Stimulated activated CD8-positive, alpha-beta memory T cell treated with anti-CD3 and anti-CD28 coated beads, Interleukin-7, amount 100 ng/mL, for 4 hours (primary cell): ENCODE measurements around the gene CAGE1.
"Not testable (repeated sequence)": the region's sequence is repeated elsewhere in the genome, so short reads cannot be mapped to it uniquely, and the experiment has no call there.

Source experiments
- DNase-seq, 2 donors: peaks; one replicate each; pipeline ENCODE4 v3.0.0-alpha.2; 2020; ENCODE audit warnings: low read depth in 2 of 2

The CAGE1 gene

GRCh38 chr6:7339007-7339732 lies 50.4 kb downstream of the CAGE1 start:
- not testable (repeated sequence) for DNase-seq

- DNase-seq = no peak
These were observed 51.5 kb downstream of the CAGE1 start for GRCh38 chr6:7338031-7338430.

GRCh38 chr6:7335519-7335918 lies 54.0 kb downstream of the CAGE1 start:
- DNase-seq = no peak

- no peak for DNase-seq
These were observed 54.9 kb downstream of the CAGE1 start for GRCh38 chr6:7334685-7335084.

- no peak for DNase-seq
These were observed 57.3 kb downstream of the CAGE1 start for GRCh38 chr6:7332090-7332745.

- DNase-seq = no peak
These were observed 58.1 kb downstream of the CAGE1 start for GRCh38 chr6:7331452-7331851.

- DNase-seq = no peak
These were observed 61.3 kb downstream of the CAGE1 start for GRCh38 chr6:7328243-7328642.

GRCh38 chr6:7325750-7326149 lies 63.8 kb downstream of the CAGE1 start:
- no peak for DNase-seq

- no peak for DNase-seq
These were observed 65.0 kb downstream of the CAGE1 start for GRCh38 chr6:7324520-7324919.

- DNase-seq = no peak
These were observed 66.5 kb downstream of the CAGE1 start for GRCh38 chr6:7323074-7323473.

- not testable (repeated sequence) for DNase-seq
These were observed 67.7 kb downstream of the CAGE1 start for GRCh38 chr6:7321866-7322265.

GRCh38 chr6:7319406-7319805 lies 70.1 kb downstream of the CAGE1 start:
- not testable (repeated sequence) for DNase-seq

GRCh38 chr6:7317538-7317937 lies 72.0 kb downstream of the CAGE1 start:
- no peak for DNase-seq

- DNase-seq = no peak
These were observed 72.6 kb downstream of the CAGE1 start for GRCh38 chr6:7316658-7317533.

- no peak for DNase-seq
These were observed 73.6 kb downstream of the CAGE1 start for GRCh38 chr6:7315948-7316365.

- not testable (repeated sequence) for DNase-seq
These were observed 74.2 kb downstream of the CAGE1 start for GRCh38 chr6:7315087-7315947.

GRCh38 chr6:7314414-7314813 lies 75.1 kb downstream of the CAGE1 start:
- DNase-seq = no peak

- no peak for DNase-seq
These were observed 75.9 kb downstream of the CAGE1 start for GRCh38 chr6:7313505-7314165.

GRCh38 chr6:7312616-7313504 lies 76.7 kb downstream of the CAGE1 start, which contains the start of gene SSR1:
TSS of gene SSR1 (minus strand) at chr6:7313199. CDS start at chr6:7313120, 79 bp downstream.
- DNase-seq = peak; percentile 87 to 95
